ENCODE results near the gene CSF1. TPM values are rescaled to one million over a fixed set of nuclear protein-coding genes. Genes with fewer than 3 reads are reported as not detected.

CSF1 gene
- polyA plus RNA-seq, 1 donor (not counting 4 experiments of a cell fraction or from before 2014, with no cell fraction given) = 1.8 TPM

DNA sequence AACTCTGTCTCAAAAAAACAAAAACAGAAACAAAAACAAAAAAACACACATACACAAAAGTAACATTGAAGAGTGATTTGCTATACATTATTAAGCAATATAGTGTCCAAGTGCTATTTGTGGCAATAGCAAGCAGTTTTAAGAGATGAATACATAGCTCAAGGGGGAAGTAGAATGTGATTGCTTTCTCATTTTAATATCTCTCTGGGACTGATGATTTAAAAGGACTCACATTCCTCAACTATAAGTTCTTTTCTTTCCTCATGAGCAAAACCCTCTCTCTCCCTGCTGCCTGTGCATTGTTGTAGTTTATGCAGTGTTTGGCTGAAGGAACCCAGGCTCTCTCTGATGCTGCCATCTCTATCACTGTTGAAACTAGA, 47.0 kb upstream of the CSF1 start:
- Histone ChIP-seq H3K27me3 (ENCODE audit: control insufficient read depth, extremely low read depth, insufficient read depth, low read length) (no peaks in the 10 kb centered on the region), H3K27ac (ENCODE audit: control insufficient read depth, insufficient read depth, low read length) (no peak overlapping the region), H3K4me2 (ENCODE audit: control insufficient read depth, extremely low read depth, insufficient read depth, low read depth, low read length) (no peak overlapping the region), H3K9me3 (ENCODE audit: control insufficient read depth, low read depth, low read length) (no peaks in the 10 kb centered on the region), H3K4me1 (ENCODE audit: control insufficient read depth, extremely low read depth, insufficient read depth, low read length) (no peaks in the 10 kb centered on the region), H3K9me1 (ENCODE audit: control insufficient read depth, extremely low read depth, insufficient read depth, low read length) (no peaks in the 10 kb centered on the region), H3K36me3 (ENCODE audit: control insufficient read depth in 2 of 2, extremely low read depth in 1 of 2, insufficient read depth in 2 of 2, low read length in 2 of 2) (no peaks in the 10 kb centered on the region), H2AFZ (ENCODE audit: control insufficient read depth, low read length) (no peak overlapping the region), H3K4me3 (ENCODE audit: control insufficient read depth in 2 of 3, extremely low read depth in 1 of 3, insufficient read depth in 2 of 3, low read depth in 1 of 3, low read length in 3 of 3) (no peak overlapping the region), H3K79me2 (ENCODE audit: control insufficient read depth, insufficient read depth, low read length) (no peaks in the 10 kb centered on the region), H3K9ac (ENCODE audit: control insufficient read depth, extremely low read depth, insufficient read depth, low read length) (no peak overlapping the region), H4K20me1 (ENCODE audit: control insufficient read depth, extremely low read depth, insufficient read depth, low read length) (no peaks in the 10 kb centered on the region)
- dilution Hi-C loops (cut with MboI; ENCODE audit: extremely low pct_ligation_motif_present, low sequenced_read_pairs) = no loop called here
- DNase-seq (ENCODE audit: low read depth, low spot score) = no peak
- FAIRE-seq = no peak
- TF ChIP-seq, protein P1, sequence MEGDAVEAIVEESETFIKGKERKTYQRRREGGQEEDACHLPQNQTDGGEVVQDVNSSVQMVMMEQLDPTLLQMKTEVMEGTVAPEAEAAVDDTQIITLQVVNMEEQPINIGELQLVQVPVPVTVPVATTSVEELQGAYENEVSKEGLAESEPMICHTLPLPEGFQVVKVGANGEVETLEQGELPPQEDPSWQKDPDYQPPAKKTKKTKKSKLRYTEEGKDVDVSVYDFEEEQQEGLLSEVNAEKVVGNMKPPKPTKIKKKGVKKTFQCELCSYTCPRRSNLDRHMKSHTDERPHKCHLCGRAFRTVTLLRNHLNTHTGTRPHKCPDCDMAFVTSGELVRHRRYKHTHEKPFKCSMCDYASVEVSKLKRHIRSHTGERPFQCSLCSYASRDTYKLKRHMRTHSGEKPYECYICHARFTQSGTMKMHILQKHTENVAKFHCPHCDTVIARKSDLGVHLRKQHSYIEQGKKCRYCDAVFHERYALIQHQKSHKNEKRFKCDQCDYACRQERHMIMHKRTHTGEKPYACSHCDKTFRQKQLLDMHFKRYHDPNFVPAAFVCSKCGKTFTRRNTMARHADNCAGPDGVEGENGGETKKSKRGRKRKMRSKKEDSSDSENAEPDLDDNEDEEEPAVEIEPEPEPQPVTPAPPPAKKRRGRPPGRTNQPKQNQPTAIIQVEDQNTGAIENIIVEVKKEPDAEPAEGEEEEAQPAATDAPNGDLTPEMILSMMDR (optimal IDR thresholded peaks at IDR 0.05 in 1 of 3, IDR thresholded peaks at IDR 0.05 in 1 of 3, conservative IDR thresholded peaks at IDR 0.05 in 1 of 3; ENCODE audit: extremely low read depth in 1 of 3, insufficient read depth in 2 of 3, low read length in 3 of 3) = no peak
- TF ChIP-seq EZH2 (IDR thresholded peaks at IDR 0.05; ENCODE audit: low read length) = no peak

DNA sequence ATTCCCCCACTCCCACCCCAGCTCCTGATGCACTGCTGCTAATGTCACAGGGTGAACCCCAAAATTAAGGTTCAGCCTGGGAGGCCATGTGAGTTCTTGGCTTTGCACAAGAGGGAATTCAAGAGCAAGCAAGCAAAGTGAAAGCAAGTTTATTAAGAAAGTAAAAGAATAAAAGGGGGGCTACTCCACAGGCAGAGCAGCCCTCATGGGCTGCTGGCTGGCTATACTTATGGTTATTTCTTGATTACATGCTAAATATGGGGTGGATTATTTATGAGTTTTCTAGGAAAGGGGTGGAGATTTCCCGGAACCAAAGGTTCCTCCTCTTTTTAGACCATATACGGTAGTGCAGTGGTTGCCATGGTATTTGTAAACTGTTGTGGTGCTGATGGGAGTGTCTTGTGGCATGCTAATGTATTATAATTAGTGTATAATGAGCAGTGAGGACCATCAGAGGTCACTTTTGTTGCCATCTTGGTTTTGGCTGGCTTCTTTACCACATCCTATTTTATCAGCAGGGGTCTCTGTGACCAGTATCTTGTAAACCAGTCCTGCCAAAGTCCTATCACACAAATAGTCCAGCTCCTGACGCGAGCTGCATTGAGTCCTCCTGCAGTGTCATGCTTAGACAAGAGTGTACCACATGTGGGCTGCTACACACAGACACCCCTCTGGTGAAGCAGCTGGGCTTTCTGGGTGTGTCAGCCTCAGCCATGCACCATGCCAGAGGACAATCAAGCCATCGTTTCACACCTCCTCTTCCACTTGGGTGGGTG, 46.4 kb upstream of the CSF1 start:
- FAIRE-seq (no peak), DNase-seq (ENCODE audit: low read depth, low spot score) (no peak)
- no peaks in the 10 kb centered on the region for H4K20me1 ChIP-seq (ENCODE audit: control insufficient read depth, extremely low read depth, insufficient read depth, low read length)
- H3K27ac ChIP-seq (ENCODE audit: control insufficient read depth, insufficient read depth, low read length) = no peak overlapping the region
- H3K9ac ChIP-seq (ENCODE audit: control insufficient read depth, extremely low read depth, insufficient read depth, low read length) = no peak overlapping the region
- no peaks in the 10 kb centered on the region for H3K79me2 ChIP-seq (ENCODE audit: control insufficient read depth, insufficient read depth, low read length)
- TF ChIP-seq EZH2 (IDR thresholded peaks at IDR 0.05; ENCODE audit: low read length) = no peak
- TF ChIP-seq, protein P1 (optimal IDR thresholded peaks at IDR 0.05 in 1 of 3, IDR thresholded peaks at IDR 0.05 in 1 of 3, conservative IDR thresholded peaks at IDR 0.05 in 1 of 3; ENCODE audit: extremely low read depth in 1 of 3, insufficient read depth in 2 of 3, low read length in 3 of 3) = no peak
- no peaks in the 10 kb centered on the region for H3K4me1 ChIP-seq (ENCODE audit: control insufficient read depth, extremely low read depth, insufficient read depth, low read length)
- H2AFZ ChIP-seq (ENCODE audit: control insufficient read depth, low read length) = no peak overlapping the region
- no peaks in the 10 kb centered on the region for H3K9me1 ChIP-seq (ENCODE audit: control insufficient read depth, extremely low read depth, insufficient read depth, low read length)
- no peaks in the 10 kb centered on the region for H3K9me3 ChIP-seq (ENCODE audit: control insufficient read depth, low read depth, low read length)
- dilution Hi-C loops (cut with MboI; ENCODE audit: extremely low pct_ligation_motif_present, low sequenced_read_pairs) = no loop called here
- H3K4me3 ChIP-seq (ENCODE audit: control insufficient read depth in 2 of 3, extremely low read depth in 1 of 3, insufficient read depth in 2 of 3, low read depth in 1 of 3, low read length in 3 of 3) = no peak overlapping the region
- H3K4me2 ChIP-seq (ENCODE audit: control insufficient read depth, extremely low read depth, insufficient read depth, low read depth, low read length) = no peak overlapping the region
- no peaks in the 10 kb centered on the region for H3K27me3 ChIP-seq (ENCODE audit: control insufficient read depth, extremely low read depth, insufficient read depth, low read length)
- H3K36me3 ChIP-seq (ENCODE audit: control insufficient read depth in 2 of 2, extremely low read depth in 1 of 2, insufficient read depth in 2 of 2, low read length in 2 of 2) = no peaks in the 10 kb centered on the region

Data from keratinocyte (primary cell).